ENCODE measurements around the gene TMEM237.
"Not testable (repeated sequence)": the region's sequence is repeated elsewhere in the genome, so short reads cannot be mapped to it uniquely, and the experiment has no call there.

The TMEM237 gene

GRCh38 chr2:201643216-201643890 is at the start of gene TMEM237:
TSS of gene TMEM237 (minus strand) at chr2:201643503. CDS start at chr2:201643400, 103 bp downstream.
- peak; percentile 48 for DNase-seq

- no peak for DNase-seq
These were observed 41.9 kb upstream of the TMEM237 start for GRCh38 chr2:201685156-201685555.

- DNase-seq, result no peak
These were observed 37.4 kb upstream of the TMEM237 start for GRCh38 chr2:201680743-201681142.

GRCh38 chr2:201678401-201678800 is 35.1 kb upstream of the TMEM237 start:
- DNase-seq, result no peak

- DNase-seq, result no peak
These were observed 32.2 kb upstream of the TMEM237 start for GRCh38 chr2:201675454-201675853.

GRCh38 chr2:201674794-201675193 is 31.5 kb upstream of the TMEM237 start:
- DNase-seq, result no peak

- DNase-seq, result no peak
These were observed 31.0 kb upstream of the TMEM237 start for GRCh38 chr2:201674298-201674697.

GRCh38 chr2:201673546-201673945 is 30.2 kb upstream of the TMEM237 start:
- DNase-seq, result no peak

GRCh38 chr2:201671205-201671604 is 27.9 kb upstream of the TMEM237 start:
- DNase-seq, result not testable (repeated sequence)

GRCh38 chr2:201669865-201670264 is 26.6 kb upstream of the TMEM237 start:
- DNase-seq, result no peak

- DNase-seq, result no peak
These were observed 25.2 kb upstream of the TMEM237 start for GRCh38 chr2:201668402-201668910.

GRCh38 chr2:201664334-201664733 is 21.0 kb upstream of the TMEM237 start:
- DNase-seq, result no peak

GRCh38 chr2:201661366-201661765 is 18.1 kb upstream of the TMEM237 start:
- no peak for DNase-seq

- DNase-seq, result no peak
These were observed 17.1 kb upstream of the TMEM237 start for GRCh38 chr2:201660293-201660895.

- no peak for DNase-seq
These were observed 13.4 kb upstream of the TMEM237 start for GRCh38 chr2:201656740-201657139.

- DNase-seq, result peak; percentile 42
These were observed 12.8 kb upstream of the TMEM237 start for GRCh38 chr2:201656102-201656501.

GRCh38 chr2:201654616-201655384 is 11.5 kb upstream of the TMEM237 start:
- DNase-seq, result no peak

GRCh38 chr2:201653221-201653620 is 9.9 kb upstream of the TMEM237 start:
- no peak for DNase-seq

GRCh38 chr2:201649442-201649841 is 6.1 kb upstream of the TMEM237 start:
- no peak for DNase-seq

- DNase-seq, result no peak
These were observed 4.1 kb upstream of the TMEM237 start for GRCh38 chr2:201647431-201647830.

- DNase-seq, result no peak
These were observed 698 bp upstream of the TMEM237 start for GRCh38 chr2:201644001-201644400.

- DNase-seq, result peak; percentile 76
These were observed 606 bp downstream of the TMEM237 start for GRCh38 chr2:201642579-201643215.

GRCh38 chr2:201642086-201642578 is 1.2 kb downstream of the TMEM237 start:
- DNase-seq, result no peak
